Measurements from ENCODE around the gene FAM186B. TPM values are rescaled to one million over a fixed set of nuclear protein-coding genes. Genes with fewer than 3 reads are reported as not detected.

Gene FAM186B
- total RNA-seq, 1 donor from 2014 or later, result 0.36 TPM

- ATAC-seq, result no peak
- DNase-seq (ENCODE audit: low spot score), result no peak
- intact Hi-C loops (cut with DNase I), result no loop called here
These were observed 46.3 kb downstream of the FAM186B start for GRCh38 chr12:49559011-49559675.

GRCh38 chr12:49558526-49558925 lies 46.9 kb downstream of the FAM186B start:
- intact Hi-C loops (cut with DNase I), result no loop called here
- no peak for DNase-seq (ENCODE audit: low spot score)

GRCh38 chr12:49557917-49558215 lies 47.6 kb downstream of the FAM186B start:
- DNase-seq (ENCODE audit: low spot score) (no peak), ATAC-seq (no peak)
- intact Hi-C loops (cut with DNase I), result no loop called here

More at GRCh38 chr12:49558526-49558925, 46.9 kb downstream of the FAM186B start:
- ATAC-seq, result no peak

GRCh38 chr12:49557187-49557916 lies 48.1 kb downstream of the FAM186B start:
- DNase-seq (ENCODE audit: low spot score) (no peak), ATAC-seq (no peak)
- intact Hi-C loops (cut with DNase I), result no loop called here

- intact Hi-C loops (cut with DNase I), result no loop called here
- ATAC-seq (no peak), DNase-seq (ENCODE audit: low spot score) (no peak)
These were observed 48.9 kb downstream of the FAM186B start for GRCh38 chr12:49556391-49557186.

GRCh38 chr12:49555631-49556390 lies 49.6 kb downstream of the FAM186B start:
- DNase-seq (ENCODE audit: low spot score), result no peak
- ATAC-seq, result no peak
- intact Hi-C loops (cut with DNase I), result no loop called here

- ATAC-seq (no peak), DNase-seq (ENCODE audit: low spot score) (no peak)
- intact Hi-C loops (cut with DNase I), result no loop called here
These were observed 51.2 kb downstream of the FAM186B start for GRCh38 chr12:49554266-49554665.

GRCh38 chr12:49553512-49554088 lies 51.8 kb downstream of the FAM186B start:
- intact Hi-C loops (cut with DNase I), result no loop called here
- no peak for DNase-seq (ENCODE audit: low spot score)
- ATAC-seq, result no peak

- ATAC-seq, result no peak
- intact Hi-C loops (cut with DNase I), result no loop called here
- no peak for DNase-seq (ENCODE audit: low spot score)
These were observed 52.5 kb downstream of the FAM186B start for GRCh38 chr12:49552899-49553298.

- DNase-seq (ENCODE audit: low spot score) (no peak), ATAC-seq (no peak)
- intact Hi-C loops (cut with DNase I), result no loop called here
These were observed 53.0 kb downstream of the FAM186B start for GRCh38 chr12:49552425-49552824.

- DNase-seq (ENCODE audit: low spot score), result no peak
- intact Hi-C loops (cut with DNase I), result no loop called here
- ATAC-seq, result no peak
These were observed 53.4 kb downstream of the FAM186B start for GRCh38 chr12:49552014-49552413.

- intact Hi-C loops (cut with DNase I), result no loop called here
- ATAC-seq (no peak), DNase-seq (ENCODE audit: low spot score) (no peak)
These were observed 54.7 kb downstream of the FAM186B start for GRCh38 chr12:49550693-49551252.

- no peak for ATAC-seq
- no peak for DNase-seq (ENCODE audit: low spot score)
- intact Hi-C loops (cut with DNase I), result no loop called here
These were observed 55.4 kb downstream of the FAM186B start for GRCh38 chr12:49549735-49550692.

- DNase-seq (ENCODE audit: low spot score) (no peak), ATAC-seq (peak; percentile 56)
- intact Hi-C loops (cut with DNase I), result no loop called here
These were observed 56.4 kb downstream of the FAM186B start for GRCh38 chr12:49548822-49549648.

- intact Hi-C loops (cut with DNase I), result no loop called here
- ATAC-seq (no peak), DNase-seq (ENCODE audit: low spot score) (no peak)
These were observed 57.0 kb downstream of the FAM186B start for GRCh38 chr12:49548481-49548821.

GRCh38 chr12:49547090-49547690 lies 58.2 kb downstream of the FAM186B start:
- intact Hi-C loops (cut with DNase I), result no loop called here
- no peak for DNase-seq (ENCODE audit: low spot score)
- no peak for ATAC-seq

GRCh38 chr12:49546481-49546880 lies 59.0 kb downstream of the FAM186B start:
- no peak for ATAC-seq
- DNase-seq (ENCODE audit: low spot score), result no peak
- intact Hi-C loops (cut with DNase I), result no loop called here

All from sciatic nerve (tissue), 2 donors.